Effector CD4-positive, alpha-beta T cell (primary cell): ENCODE results near the gene SLC12A8.

ENCODE experiments used
- DNase-seq: peaks from one replicate; pipeline ENCODE4 v3.0.0-alpha.2; 2020

Gene SLC12A8

DNA sequence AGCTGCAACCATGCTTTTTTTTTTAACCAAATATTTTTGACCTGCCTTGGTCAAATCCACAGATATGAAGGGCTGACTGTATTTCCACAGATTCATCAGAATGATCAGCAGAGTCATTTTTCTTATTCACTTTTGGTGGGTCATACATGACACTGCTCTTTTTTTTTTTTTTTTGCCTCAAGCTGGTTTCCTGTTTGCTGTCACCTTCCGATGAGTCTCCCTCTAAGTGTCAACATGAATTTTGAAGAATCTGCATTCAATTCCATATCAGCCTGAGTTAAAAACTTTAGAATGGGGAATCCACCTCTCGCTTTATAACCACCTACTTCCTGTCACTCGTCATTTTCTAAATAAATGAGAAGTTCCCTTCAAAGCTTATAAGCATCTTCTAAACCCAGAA lies 2.2 kb upstream of the SLC12A8 start:
- DNase-seq = no peak

DNA sequence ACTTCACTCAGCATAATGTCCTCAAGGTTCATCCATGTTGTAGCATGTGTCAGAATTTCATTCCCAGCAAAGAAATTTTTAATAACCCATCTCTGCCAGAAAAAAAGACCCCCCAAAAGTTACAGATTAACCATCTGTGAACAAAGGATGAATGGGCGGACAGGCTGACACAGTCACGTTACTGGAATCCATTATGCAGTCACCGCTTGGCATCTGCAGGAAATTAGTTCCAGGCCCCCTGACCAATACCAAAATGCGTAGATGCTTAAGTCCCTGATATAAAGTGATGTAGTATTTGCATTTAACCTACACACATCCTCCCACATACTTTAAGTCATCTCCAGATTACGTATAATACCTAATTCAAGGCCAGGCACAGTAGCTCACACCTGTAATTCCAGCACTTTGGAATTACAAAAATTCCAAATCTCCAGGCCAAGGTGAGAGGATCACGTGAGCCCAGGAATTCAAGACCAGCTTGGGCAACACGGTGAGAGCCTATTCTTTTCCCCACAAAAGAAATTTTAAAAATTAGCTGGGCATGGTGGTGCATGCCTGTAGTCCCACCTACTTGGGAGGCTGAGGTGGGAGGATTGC lies 1.5 kb upstream of the SLC12A8 start:
- no peak for DNase-seq

DNA sequence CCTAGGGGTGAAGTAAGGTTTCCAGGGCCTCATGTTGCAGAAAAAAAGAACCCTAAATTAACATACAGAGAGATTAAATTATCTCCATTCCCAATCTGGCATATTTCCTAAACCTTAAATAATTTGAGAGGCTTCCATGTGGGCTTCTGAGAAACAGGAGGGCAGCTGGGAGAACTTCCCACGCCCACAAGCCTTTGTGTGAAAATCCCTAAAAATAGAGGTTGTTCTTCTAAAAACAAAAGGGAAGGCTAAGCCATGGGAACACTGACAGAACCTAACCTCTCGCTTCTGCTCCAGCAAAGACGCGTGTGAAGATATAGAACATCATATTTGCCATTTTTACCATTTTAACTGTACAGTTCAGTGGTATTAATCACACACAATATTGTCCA lies 812 bp upstream of the SLC12A8 start:
- DNase-seq = no peak

DNA sequence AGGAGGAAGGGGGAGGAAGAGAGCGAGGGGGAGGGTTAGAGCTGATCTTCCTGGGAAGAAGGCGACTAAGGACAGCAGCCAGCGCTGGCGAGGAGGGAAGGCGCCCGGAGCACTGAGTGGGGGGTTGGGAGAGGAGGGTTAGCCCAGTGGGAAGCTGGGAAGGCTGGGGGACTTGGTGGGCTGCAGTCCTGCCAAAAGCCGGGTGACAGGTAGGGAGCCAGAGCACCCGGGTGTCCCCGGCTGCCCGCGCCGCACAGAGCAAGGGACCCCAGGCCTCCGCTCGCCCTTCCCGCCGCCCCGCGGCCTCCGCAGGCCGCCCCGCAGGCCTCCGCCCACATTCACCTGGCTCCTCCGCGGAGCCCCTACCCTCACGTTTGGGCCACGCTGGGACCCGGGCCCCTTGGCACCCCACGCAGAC lies 448 bp downstream of the SLC12A8 start:
- DNase-seq = no peak

DNA sequence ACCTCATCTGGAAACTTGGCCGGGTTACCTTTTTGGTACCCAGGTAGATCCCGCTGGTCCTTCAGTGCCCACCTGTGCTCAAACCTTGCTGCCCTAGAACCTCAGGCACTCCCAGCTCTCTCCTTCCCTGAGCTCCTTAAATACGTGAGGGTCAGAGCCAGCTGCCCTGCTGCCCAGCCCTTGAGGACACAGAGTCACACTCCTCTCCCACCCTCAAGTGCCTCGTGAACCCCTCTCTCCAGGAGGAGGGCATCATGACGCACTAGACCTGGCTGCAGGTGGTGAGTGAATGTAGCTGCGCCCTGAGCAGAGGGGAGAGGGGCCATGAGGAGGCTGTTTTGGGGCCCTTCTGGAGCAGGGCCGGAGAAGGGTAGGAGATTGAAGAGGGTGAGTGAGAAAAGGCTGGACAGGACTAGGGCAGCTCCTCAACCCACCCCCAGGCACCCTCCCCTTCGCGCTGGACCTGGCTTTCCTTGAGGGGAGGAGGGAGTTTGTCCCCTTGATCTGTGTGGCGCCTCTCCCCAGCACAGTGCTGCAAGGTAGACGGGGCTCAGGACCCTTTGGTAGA lies 941 bp downstream of the SLC12A8 start:
- no peak for DNase-seq

DNA sequence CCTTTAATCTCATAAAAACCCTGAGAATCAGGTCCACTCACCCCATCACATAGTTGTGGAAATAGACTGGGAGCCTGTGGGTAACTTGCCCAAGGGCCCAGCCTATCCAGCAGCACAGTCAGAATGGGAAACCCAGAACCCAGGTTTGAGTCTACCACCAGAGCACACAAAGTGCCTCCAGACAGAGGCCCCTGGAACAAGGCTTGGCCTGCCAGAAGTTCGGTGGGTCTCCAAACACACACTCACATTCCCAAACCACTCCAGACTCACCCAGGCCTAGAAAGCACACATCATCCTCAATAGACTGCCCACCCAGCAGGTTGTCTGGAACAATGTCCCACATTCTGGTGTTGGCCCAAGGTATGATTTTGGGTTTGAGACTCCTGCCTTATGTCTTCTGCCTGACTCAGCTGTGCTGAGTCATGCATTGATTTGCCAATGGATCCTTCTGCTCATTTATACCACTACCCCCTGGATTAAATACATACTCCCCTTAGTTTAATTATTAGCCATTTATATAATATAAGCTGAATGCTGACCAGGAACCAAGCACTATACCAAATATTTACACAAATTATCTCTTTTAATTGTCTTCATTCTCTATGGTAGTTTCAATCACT lies 4.5 kb downstream of the SLC12A8 start:
- no peak for DNase-seq

DNA sequence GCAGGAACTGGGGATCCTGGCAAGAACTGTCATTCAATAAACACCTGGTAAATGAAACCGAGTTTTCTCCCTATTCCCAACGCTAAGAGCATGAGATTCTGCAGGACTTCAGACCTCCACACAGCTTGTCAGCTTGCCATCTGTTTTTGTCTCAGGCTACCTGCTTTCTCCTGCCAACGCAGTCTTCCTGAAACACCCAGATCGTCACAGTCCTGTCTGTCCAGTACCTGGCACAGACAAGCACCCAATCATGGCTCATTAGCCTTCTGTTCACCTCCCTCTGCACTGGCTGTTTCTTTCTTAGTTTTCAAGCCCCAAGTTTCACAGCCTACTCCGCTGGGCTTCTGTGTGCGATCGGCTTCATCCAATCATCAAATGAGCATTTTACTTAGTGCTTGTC lies 5.0 kb downstream of the SLC12A8 start:
- no peak for DNase-seq

DNA sequence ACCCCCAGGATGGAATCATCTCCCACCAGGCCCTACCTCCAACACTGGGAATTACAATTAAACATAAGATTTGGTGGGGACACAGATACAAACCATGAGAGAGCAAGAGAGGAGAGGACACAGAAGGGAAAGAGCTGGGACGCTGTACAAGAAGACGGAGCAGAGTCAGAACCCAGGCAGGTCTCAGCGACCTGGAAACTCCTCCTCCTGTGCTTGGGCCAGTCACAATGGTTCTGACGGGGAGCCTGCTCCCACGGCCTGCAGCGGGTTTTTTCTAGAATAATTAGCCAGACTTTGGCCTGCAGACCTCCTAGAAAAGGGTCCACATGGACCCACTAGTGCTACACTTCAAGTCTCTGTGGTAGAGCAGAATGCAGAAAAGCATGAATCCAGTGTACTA lies 5.6 kb downstream of the SLC12A8 start:
- DNase-seq = no peak

DNA sequence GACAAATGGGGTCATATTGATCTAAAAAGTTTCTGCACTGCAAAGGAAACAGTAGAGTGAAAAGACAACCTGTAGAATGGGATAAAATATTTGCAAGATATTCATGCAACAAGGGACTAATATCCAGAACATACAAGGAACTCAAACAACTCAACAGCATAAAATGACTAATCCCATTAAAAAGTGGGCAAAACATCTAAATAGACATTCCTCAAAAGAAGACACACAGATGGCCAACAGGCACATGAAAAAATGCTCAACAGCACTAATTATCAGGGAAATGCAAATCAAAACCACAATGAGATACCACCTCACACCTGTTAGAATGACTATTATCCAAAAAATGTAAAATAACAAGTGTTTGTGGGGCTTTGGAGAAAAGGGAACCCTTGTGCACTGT lies 8.8 kb downstream of the SLC12A8 start:
- DNase-seq = no peak

DNA sequence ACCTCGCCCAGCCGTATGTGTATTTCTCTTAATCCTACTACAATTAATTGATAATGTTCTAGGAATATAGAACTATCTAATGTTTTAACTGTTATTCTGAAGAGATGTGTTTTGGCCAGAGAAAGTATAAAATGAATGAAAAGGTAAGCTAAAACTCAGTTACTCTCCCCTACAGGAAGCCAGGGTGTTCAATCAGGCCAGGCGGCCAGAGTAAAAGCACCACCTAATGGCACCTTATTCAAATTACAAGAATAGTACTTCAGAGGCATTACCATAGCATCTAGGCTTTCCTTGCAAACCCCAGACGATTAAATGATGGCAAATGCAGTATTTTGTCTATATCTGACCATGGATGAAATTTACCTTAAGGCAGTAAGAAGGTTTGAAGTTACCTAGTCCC lies 10.4 kb downstream of the SLC12A8 start:
- DNase-seq = no peak

DNA sequence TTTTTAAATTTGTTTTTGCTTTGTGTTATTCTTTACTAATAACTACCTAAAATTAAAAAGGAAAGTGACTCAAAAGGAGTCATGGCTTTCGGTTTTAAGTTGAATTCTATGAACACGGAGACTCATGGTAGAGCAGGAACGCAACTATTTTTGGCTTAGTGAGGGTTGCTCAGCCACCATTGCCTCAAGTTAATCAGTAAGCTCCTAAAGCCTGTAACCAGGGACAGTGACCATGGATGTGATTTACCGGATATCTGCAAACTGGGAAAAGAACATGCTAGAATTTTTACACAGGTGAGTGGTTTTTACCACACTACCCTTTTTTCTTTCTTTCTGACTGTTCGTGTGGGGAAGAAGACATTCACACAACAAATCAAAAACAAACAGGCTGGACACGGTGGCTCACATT lies 11.8 kb downstream of the SLC12A8 start:
- DNase-seq = no peak

DNA sequence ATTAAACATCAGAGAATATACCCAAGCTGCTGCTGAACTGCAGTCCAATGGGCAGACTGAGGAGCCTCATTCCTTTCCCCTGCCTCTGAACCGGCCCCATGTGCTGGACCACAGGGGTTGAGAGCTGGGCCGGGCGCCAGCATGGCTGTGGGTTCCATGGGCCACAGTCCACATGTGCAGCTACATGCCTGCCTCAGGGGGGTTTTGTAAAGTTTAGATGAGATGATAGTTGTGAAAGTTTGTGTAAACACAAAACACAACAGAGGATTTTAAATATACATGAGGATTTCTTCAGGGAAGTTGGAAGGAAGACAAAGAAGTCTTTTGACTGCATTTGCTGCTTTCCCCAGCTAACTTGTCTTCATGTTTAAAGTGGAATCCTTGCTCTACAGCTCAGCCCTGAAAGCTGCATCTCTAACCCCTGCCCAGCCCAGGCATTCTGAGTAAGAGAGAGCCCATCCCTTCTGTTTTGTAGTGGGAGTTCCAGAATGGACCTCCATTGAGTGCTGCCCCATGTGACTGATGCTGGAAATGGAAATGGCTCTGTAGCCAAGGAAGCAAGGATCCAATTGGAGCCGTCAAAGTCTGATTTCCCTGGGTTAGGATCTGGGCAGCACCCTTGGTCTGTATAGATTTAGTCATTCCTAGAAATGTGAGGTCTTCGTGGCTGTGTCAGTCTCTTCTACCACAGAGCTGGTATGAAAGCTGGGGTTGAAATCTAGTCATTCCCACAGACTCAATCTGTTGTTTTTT lies 17.5 kb downstream of the SLC12A8 start:
- DNase-seq = no peak

DNA sequence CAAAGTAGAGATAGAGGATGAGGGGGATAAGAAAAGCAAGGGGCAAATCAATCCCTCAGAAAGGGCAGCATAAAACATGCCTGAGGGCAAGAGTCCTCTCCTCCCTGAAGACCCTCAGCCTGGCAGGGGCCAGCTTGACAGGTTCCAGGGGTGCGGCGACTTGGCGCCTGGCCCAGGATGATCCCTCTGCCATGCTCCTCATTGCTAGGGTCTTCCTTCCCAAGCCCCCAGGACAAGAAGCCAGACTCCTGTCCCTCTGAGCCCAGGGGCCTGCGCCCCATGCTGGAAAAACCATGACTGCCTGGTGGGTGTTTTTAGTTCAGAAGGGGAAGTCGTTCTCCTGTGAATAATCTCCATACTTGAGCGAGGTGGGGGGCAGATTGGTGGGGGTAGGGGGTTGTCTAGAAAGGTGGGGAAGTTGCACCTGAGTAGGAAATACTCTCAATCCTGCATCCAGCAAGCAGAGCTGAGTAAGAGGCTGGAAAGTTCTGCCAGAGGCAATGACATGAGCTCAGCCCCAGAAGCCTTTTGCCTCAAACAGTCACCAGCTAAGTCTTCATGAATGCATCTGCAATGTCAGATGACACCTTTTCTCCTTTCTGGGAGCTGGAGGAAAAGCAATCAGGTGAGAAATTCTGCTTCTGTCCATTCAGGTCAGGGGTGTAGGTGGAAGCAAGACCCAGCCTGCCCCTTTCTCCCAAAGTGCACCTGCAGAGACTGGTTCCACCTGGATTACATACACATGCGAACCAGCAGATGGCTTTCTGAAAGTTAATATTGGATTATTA lies 18.3 kb downstream of the SLC12A8 start:
- no peak for DNase-seq

DNA sequence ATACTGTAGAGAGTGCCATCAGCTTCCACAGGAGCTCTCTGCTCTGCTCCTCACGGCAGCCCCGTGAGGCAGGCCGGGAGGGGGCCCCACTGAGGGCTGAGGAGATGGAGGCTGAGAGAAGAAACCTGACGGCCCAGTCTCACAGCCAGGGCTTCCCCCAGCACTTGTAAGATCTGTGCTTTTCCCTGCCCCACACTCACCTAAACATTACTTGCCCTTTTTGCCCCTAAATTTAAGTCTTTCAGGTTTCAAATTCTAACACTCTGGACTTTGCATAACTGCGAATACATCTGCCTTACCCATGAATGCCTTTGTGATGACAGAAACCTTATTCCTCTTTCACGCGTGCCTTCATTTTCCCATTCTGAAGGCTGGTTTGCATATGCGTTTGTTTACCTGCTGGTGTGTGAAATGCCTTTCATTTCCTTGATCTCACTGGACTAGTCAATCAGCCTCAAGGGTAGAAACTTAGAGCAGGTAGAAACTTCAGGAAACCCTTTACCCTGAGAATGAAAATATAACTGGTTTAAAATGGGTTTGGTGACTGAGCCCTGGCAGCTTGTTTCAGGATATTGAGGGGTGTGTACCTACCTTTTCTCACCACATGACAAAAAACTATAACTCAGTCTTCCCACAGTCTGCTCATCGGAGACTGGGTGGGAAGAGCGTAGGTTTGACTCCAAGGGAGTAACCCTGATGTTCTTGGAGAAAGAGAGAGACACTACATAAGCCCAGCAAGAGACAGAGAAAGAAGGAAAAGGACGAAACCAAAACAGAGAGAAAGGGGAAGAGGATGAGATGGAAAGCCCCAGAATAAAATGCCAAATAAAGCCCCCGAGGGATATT lies 20.1 kb downstream of the SLC12A8 start:
- DNase-seq = no peak

DNA sequence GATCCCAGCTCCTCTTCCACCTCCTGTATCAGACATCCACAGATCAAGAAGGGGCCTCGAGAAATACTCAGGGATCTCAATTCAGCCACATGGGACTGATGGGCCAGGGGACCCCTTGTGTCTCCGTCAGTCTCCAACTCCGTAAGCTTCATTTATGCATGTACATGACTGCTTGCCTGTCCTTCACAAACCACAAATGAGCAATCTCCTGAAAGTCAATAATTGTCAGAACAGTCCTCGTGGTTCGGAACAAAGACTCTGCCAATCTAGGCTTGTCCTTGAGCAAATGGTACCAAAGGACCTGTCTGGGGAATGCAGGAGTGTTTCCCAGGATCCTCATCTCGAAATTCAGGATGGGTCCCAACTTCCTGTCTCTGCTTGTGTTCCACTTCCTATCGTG lies 20.8 kb downstream of the SLC12A8 start:
- DNase-seq = no peak

DNA sequence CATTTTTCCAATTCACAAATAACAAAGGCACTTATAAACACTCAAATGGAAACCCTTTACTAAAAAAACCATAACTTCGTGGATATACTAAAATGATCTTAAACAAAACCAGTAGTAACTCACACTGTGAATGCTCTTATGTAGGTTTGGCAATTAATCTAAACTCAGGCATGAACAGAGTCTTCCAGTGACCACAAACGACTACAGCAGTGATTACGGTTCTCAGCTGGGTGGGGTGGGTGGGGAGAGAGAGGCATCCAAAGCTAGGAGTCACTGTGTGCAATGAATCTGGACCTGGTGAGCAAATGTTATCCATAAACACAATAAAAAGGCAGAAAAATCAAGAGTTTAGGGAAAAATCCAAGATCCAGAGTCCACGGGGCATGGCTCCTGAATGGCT lies 21.3 kb downstream of the SLC12A8 start:
- DNase-seq = no peak

DNA sequence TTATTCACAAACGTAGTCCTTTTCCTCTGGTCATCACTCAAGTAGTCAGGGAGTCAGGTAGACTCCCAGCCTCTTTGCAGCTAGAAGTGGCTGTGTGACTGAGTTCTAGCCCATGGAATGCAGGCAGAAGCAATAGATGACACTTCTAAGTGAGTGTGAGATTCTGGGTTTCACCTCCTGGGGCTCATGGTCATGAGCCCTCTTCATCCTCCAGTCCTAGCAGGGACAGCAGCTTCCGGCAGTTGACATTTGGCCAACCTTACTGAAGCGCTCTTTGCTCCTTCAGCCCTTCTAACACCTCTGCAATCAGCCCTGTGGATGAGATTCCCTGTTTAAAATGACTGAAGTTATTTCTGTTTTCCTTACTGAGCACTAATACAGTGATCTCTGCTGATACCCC lies 21.8 kb downstream of the SLC12A8 start:
- DNase-seq = no peak

DNA sequence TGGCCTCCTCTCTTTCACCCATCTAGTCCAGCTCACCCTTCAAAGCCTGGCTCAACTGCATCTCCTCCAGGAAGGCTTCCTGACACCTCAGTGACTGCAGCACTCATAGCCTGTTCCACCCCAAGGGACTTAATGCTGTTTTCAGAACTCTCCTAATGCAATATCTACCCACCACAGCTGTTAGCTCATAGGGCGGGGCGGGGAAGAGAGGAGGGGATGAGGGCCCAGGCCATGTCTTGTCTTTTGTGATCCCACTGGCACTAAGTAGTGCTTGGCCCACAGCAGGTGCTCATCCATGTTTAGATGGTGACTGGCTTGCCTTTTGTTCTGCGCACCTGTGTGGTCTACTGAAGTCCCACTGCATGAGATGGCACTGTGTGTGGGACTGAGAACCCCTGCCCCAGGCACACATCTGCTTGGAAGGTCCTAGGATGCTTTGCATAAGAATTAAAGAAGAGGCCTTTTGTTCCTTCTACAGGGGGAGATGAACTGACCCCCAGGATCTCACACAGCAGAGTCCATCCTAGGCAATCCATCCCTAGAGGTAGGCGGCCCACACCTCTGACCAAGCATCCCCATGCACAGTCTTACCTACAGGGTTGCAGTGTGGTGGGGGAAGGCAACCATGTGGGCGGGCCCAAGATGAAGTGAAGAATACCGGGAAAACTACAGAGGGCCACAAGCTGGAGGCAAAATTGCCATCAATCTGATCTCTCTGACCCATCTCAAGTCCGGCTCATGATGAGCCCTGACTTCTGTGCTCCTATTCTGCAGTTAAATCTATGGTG lies 23.0 kb downstream of the SLC12A8 start:
- no peak for DNase-seq

DNA sequence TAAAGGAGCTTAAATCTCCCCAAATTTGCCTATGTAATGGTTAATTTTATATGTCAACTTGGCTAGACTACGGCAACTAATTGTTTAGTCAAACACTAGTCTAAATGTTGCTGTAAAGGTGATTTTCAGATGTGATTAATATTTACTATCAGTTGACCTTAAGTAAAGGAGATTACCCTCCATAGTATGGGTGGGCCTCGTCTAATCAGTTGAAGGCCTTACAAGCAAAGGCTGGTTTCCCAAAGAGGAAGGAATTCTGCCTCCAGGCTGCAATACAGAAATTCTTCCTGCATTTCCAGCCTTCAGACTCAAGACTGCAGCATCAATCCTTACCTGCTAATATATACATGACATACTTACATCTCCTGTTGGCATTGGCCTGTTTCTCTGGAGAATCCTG lies 23.6 kb downstream of the SLC12A8 start:
- DNase-seq = no peak

DNA sequence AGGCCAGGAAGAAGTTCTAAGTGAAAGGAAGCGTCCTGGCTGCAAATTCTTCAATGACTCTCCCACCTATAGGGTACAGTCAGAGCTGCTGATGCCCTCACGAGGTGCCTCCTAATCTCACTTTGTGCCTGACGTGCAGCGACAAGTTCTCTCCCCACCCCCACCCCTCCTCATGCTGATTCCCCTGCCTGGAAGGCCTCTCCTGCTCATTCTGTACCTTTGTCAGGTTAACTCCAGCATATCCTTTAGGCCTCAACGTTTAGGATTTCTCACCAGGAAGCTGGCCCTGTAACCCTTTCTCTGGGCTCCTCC lies 25.0 kb downstream of the SLC12A8 start:
- no peak for DNase-seq

DNA sequence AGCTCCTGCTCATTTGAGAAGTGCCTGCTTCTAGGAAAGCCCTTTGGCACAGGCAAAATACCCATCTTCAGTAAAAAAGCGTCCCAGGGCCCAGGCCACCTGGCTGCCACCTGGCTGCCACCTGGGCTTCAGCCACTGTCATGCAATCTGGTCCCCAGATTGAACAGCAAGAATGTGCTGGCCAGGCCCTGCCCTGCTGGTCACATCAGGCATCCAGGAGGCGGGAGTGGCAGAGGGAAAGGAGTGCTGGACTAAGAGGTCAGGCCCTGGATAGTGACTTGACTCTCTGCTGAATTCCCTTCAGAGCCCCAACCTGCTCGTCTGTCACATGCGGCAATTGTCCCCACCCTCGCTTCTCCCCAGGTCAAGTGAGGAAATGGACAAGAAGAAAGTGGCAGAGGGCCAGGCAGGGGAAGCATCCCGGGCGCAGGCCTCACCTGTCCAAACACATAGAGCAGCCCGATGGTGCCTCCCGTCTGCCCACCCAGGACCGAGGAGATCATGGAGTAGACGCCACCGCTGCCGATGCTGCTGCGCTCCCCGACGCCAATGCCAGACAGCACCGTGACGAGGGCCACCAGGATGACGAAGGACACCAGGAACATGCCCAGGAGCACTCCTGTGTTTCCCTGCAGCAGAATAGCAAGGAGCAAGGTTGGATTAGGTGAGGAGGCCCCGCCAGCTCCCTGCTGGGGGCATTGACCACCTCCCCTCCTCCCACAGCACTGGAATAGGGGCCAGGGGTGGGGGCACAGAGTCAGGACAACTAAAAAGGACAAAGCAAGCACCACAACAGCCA lies 25.5 kb downstream of the SLC12A8 start:
- DNase-seq = no peak
